Small intestine (tissue), 7 donors: ENCODE measurements around the gene TRPM5. TPM values are rescaled to one million over a fixed set of nuclear protein-coding genes. Genes with fewer than 3 reads are reported as not detected.

ENCODE experiments used
- DNase-seq, 2 donors: peaks; one replicate each; pipeline versions ENCODE4 v3.0.0 to v3.0.0-alpha.2; 2013
- FAIRE-seq: peaks from 2 replicates; lab custom pipeline; 2012; peaks lifted over from hg19 to GRCh38; lab: Jason Lieb, UNC
- H3K27ac ChIP-seq, 3 donors: one replicate each; pipeline ENCODE4 v1.5.1; 2013; ENCODE audit warnings: low read length in 2 of 3, mild to moderate bottlenecking in 2 of 3, control low read depth in 1 of 3, inconsistent platforms in 1 of 3, low read depth in 1 of 3, moderate library complexity in 1 of 3
- H3K27me3 ChIP-seq, 3 donors: one replicate each; pipeline ENCODE4 v1.6.1; 2013; ENCODE audit warnings: low read length in 3 of 3, inconsistent platforms in 1 of 3; ENCODE audit not compliant: control insufficient read depth in 3 of 3, insufficient read depth in 3 of 3
- H3K36me3 ChIP-seq, 3 donors: one replicate each; pipeline ENCODE4 v1.6.1; 2013; ENCODE audit warnings: low read length in 3 of 3, inconsistent platforms in 1 of 3, low read depth in 1 of 3, mild to moderate bottlenecking in 1 of 3, moderate library complexity in 1 of 3; ENCODE audit not compliant: control insufficient read depth in 3 of 3, insufficient read depth in 2 of 3
- H3K4me1 ChIP-seq, 3 donors: one replicate each; pipeline ENCODE4 v1.6.1; 2013; ENCODE audit warnings: low read length in 2 of 3, inconsistent platforms in 1 of 3, low read depth in 1 of 3, mild to moderate bottlenecking in 1 of 3, moderate library complexity in 1 of 3; ENCODE audit not compliant: control insufficient read depth in 3 of 3, insufficient read depth in 2 of 3
- H3K4me3 ChIP-seq, 3 donors: one replicate each; pipeline ENCODE4 v1.5.1; 2013; ENCODE audit warnings: low read length in 3 of 3, control low read depth in 1 of 3, inconsistent platforms in 1 of 3, low read depth in 1 of 3, mild to moderate bottlenecking in 1 of 3, moderate library complexity in 1 of 3
- H3K9me3 ChIP-seq, 2 donors: one replicate each; pipeline ENCODE4 v1.6.1; 2013; ENCODE audit warnings: low read depth in 1 of 2, low read length in 1 of 2; ENCODE audit not compliant: control insufficient read depth in 2 of 2, insufficient read depth in 1 of 2
- WGBS, 3 donors: extraction: QIAGEN DNeasy Blood & Tissue Kit; methylation state at CpG; one replicate each; pipeline ENCODE4 v1.1.7; 2013; 5-methylcytosine and 5-hydroxymethylcytosine counted together
- polyA plus RNA-seq, 4 donors: library from polyadenylated mRNA; stranded (reverse) in 3 of 4; unstranded in 1 of 4; fragments of 200-250 nt in 3 of 4; fragments of 120-200 nt in 1 of 4; gene quantifications; one replicate each; pipeline versions ENCODE4 v1.2.1 to v1.2.3, GENCODE V29; 2013
- donor health status: healthy with polysubstance abuse.
- donor health status: control.
- donor health status: control.
- donor health status: Bipolar disorder and iron deficiency.
- donor health status: healthy.

TRPM5 gene
- polyA plus RNA-seq, 4 donors = 1.3 to 10.0 (median 2.9) TPM

- Histone ChIP-seq H3K4me1 (peaks cover 11 to 55% (median 17%) of the 10 kb centered on the region in 3 donors), H3K36me3 (peaks cover 0 to 2% (median 0%) of the 10 kb centered on the region in 3 donors), H3K4me3 (no peak overlapping the region), H3K27me3 (no peaks in the 10 kb centered on the region), H3K9me3 (no peaks in the 10 kb centered on the region), H3K27ac (peak overlapping the region in 1 of 3 donors; percentile 82)
- no peak for DNase-seq
- 76 to 86% (median 80%) methylated on average over 11 to 14 of the region's 14 CpGs for WGBS, 3 donors
- FAIRE-seq = no peak
These were observed 17.7 kb upstream of the TRPM5 start for GRCh38 chr11:2461956-2462542.

GRCh38 chr11:2461253-2461955, 17.1 kb upstream of the TRPM5 start:
- H3K27ac ChIP-seq = peak overlapping the region; percentile 77 to 82 (median 79)
- 43 to 69% (median 48%) methylated on average over 17 of the region's 17 CpGs for WGBS, 3 donors
- H3K27me3 ChIP-seq = no peaks in the 10 kb centered on the region
- no peaks in the 10 kb centered on the region for H3K9me3 ChIP-seq
- DNase-seq (no peak), FAIRE-seq (no peak)
- no peak overlapping the region for H3K4me3 ChIP-seq
- H3K4me1 ChIP-seq = peaks cover 11 to 55% (median 17%) of the 10 kb centered on the region in 3 donors
- peaks cover 0 to under 1% (median 0%) of the 10 kb centered on the region in 3 donors for H3K36me3 ChIP-seq

GRCh38 chr11:2460540-2461252, 16.4 kb upstream of the TRPM5 start:
- Histone ChIP-seq H3K27me3 (no peaks in the 10 kb centered on the region), H3K4me3 (no peak overlapping the region), H3K4me1 (peaks cover 11 to 55% (median 15%) of the 10 kb centered on the region in 3 donors), H3K9me3 (no peaks in the 10 kb centered on the region), H3K36me3 (no peaks in the 10 kb centered on the region), H3K27ac (peak overlapping the region; percentile 77 to 82 (median 79))
- FAIRE-seq = no peak
- 13 to 64% (median 42%) methylated on average over 15 of the region's 15 CpGs for WGBS, 3 donors
- DNase-seq = peak; percentile 85

- H3K4me1 ChIP-seq = peaks cover 10 to 50% (median 11%) of the 10 kb centered on the region in 3 donors
- no peak for FAIRE-seq
- DNase-seq = no peak
- H3K4me3 ChIP-seq = no peak overlapping the region
- no peaks in the 10 kb centered on the region for H3K27me3 ChIP-seq
- WGBS, 3 donors = 24 to 65% (median 41%) methylated on average over 11 to 13 of the region's 13 CpGs
- no peaks in the 10 kb centered on the region for H3K36me3 ChIP-seq
- H3K27ac ChIP-seq = peak overlapping the region; percentile 77 to 82 (median 79)
- H3K9me3 ChIP-seq = no peaks in the 10 kb centered on the region
These were observed 15.7 kb upstream of the TRPM5 start for GRCh38 chr11:2459796-2460531.

GRCh38 chr11:2459016-2459725, 14.9 kb upstream of the TRPM5 start:
- Histone ChIP-seq H3K27ac (peak overlapping the region in 2 of 3 donors; percentile 34 to 82), H3K4me1 (peaks cover 6 to 50% (median 11%) of the 10 kb centered on the region in 3 donors), H3K36me3 (no peaks in the 10 kb centered on the region), H3K9me3 (no peaks in the 10 kb centered on the region), H3K27me3 (no peaks in the 10 kb centered on the region), H3K4me3 (no peak overlapping the region)
- FAIRE-seq = no peak
- DNase-seq = no peak
- 42 to 61% (median 58%) methylated on average over 18 to 20 of the region's 20 CpGs for WGBS, 3 donors

GRCh38 chr11:2458321-2458720, 14.0 kb upstream of the TRPM5 start:
- 87 to 92% (median 91%) methylated on average over 13 of the region's 13 CpGs for WGBS, 3 donors
- no peak overlapping the region for H3K27ac ChIP-seq
- H3K9me3 ChIP-seq = no peaks in the 10 kb centered on the region
- H3K4me1 ChIP-seq = peaks cover 4 to 45% (median 11%) of the 10 kb centered on the region in 3 donors
- H3K27me3 ChIP-seq = no peaks in the 10 kb centered on the region
- no peak overlapping the region for H3K4me3 ChIP-seq
- peaks cover 0 to 5% (median 0%) of the 10 kb centered on the region in 3 donors for H3K36me3 ChIP-seq
- no peak for DNase-seq
- FAIRE-seq = no peak

GRCh38 chr11:2453436-2453835, 9.1 kb upstream of the TRPM5 start:
- DNase-seq (no peak), FAIRE-seq (no peak)
- Histone ChIP-seq H3K27ac (no peak overlapping the region), H3K9me3 (no peaks in the 10 kb centered on the region), H3K36me3 (peaks cover 0 to 12% (median 0%) of the 10 kb centered on the region in 3 donors), H3K4me3 (no peak overlapping the region), H3K27me3 (no peaks in the 10 kb centered on the region), H3K4me1 (no peaks in the 10 kb centered on the region)
- WGBS, 3 donors = 95 to 99% (median 97%) methylated on average over 5 of the region's 5 CpGs
